ENCODE measurements around the gene FHOD3. TPM values are rescaled to one million over a fixed set of nuclear protein-coding genes. Genes with fewer than 3 reads are reported as not detected.

The FHOD3 gene
- total RNA-seq, 4 donors from 2014 or later = 0.26 to 13.8 (median 4.9) TPM; not detected in 1

GRCh38 chr18:36536426-36536825 lies 238.9 kb downstream of the FHOD3 start:
- intact Hi-C loops (cut with DNase I; ENCODE audit: low total_unique reads) = no loop called here
- Histone ChIP-seq H3K27ac (no peak overlapping the region), H3K9me3 (no peaks in the 10 kb centered on the region), H3K4me1 (no peaks in the 10 kb centered on the region), H3K4me3 (no peak overlapping the region), H3K36me3 (no peaks in the 10 kb centered on the region), H3K27me3 (no peaks in the 10 kb centered on the region)
- DNase-seq = no peak
- TF ChIP-seq POLR2A (IDR thresholded peaks at IDR 0.05) = no peak
- TF ChIP-seq, protein P1, sequence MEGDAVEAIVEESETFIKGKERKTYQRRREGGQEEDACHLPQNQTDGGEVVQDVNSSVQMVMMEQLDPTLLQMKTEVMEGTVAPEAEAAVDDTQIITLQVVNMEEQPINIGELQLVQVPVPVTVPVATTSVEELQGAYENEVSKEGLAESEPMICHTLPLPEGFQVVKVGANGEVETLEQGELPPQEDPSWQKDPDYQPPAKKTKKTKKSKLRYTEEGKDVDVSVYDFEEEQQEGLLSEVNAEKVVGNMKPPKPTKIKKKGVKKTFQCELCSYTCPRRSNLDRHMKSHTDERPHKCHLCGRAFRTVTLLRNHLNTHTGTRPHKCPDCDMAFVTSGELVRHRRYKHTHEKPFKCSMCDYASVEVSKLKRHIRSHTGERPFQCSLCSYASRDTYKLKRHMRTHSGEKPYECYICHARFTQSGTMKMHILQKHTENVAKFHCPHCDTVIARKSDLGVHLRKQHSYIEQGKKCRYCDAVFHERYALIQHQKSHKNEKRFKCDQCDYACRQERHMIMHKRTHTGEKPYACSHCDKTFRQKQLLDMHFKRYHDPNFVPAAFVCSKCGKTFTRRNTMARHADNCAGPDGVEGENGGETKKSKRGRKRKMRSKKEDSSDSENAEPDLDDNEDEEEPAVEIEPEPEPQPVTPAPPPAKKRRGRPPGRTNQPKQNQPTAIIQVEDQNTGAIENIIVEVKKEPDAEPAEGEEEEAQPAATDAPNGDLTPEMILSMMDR (IDR thresholded peaks at IDR 0.05) = no peak

- no peak for DNase-seq
- TF ChIP-seq POLR2A (IDR thresholded peaks at IDR 0.05) = no peak
- TF ChIP-seq, protein P1 (IDR thresholded peaks at IDR 0.05) = no peak
- intact Hi-C loops (cut with DNase I; ENCODE audit: low total_unique reads) = no loop called here
- H3K4me3 ChIP-seq = no peak overlapping the region
- H3K27ac ChIP-seq = no peak overlapping the region
- H3K9me3 ChIP-seq = no peaks in the 10 kb centered on the region
- H3K27me3 ChIP-seq = no peaks in the 10 kb centered on the region
- no peaks in the 10 kb centered on the region for H3K36me3 ChIP-seq
- H3K4me1 ChIP-seq = no peaks in the 10 kb centered on the region
These were observed 239.8 kb downstream of the FHOD3 start for GRCh38 chr18:36537289-36537688.

DNA sequence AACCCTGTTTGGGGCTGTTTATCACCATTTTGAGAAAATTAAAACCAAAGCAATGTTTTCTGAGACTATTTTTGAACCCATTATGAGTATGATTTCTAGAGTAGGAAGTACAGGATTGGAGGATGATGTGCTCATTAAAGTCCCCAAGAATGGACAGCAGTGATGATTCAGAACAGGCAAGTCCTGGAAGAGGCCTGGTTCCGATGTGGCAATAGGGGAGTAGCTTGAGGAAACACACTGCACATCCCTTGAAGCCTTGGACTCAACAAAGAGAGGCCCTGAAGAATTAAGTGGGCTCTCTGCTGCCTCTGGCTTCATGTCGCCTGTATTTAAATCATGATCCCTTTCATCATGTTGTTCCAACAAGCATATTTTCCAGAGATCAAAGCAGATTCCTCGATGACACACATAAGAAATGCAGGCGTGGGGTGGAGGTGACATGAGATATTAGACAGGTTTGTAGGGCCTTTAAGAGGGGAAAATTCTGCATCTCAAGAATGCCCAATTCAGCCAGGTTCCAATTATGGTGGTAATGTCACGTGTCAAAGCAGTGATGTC lies 242.2 kb downstream of the FHOD3 start:
- DNase-seq = no peak
- Histone ChIP-seq H3K9me3 (no peaks in the 10 kb centered on the region), H3K4me3 (no peak overlapping the region), H3K4me1 (no peaks in the 10 kb centered on the region), H3K36me3 (no peaks in the 10 kb centered on the region), H3K27ac (no peak overlapping the region), H3K27me3 (no peaks in the 10 kb centered on the region)
- no peak for TF ChIP-seq POLR2A (IDR thresholded peaks at IDR 0.05)
- TF ChIP-seq, protein P1 (IDR thresholded peaks at IDR 0.05) = no peak
- intact Hi-C loops (cut with DNase I; ENCODE audit: low total_unique reads) = no loop called here

GRCh38 chr18:36543030-36543429 lies 245.5 kb downstream of the FHOD3 start:
- Histone ChIP-seq H3K27ac (no peak overlapping the region), H3K4me3 (no peak overlapping the region), H3K9me3 (no peaks in the 10 kb centered on the region), H3K27me3 (no peaks in the 10 kb centered on the region), H3K4me1 (no peaks in the 10 kb centered on the region), H3K36me3 (no peaks in the 10 kb centered on the region)
- no peak for DNase-seq
- intact Hi-C loops (cut with DNase I; ENCODE audit: low total_unique reads) = no loop called here
- TF ChIP-seq POLR2A (IDR thresholded peaks at IDR 0.05) = no peak
- TF ChIP-seq, protein P1 (IDR thresholded peaks at IDR 0.05) = no peak

- DNase-seq = no peak
- no peak for TF ChIP-seq POLR2A (IDR thresholded peaks at IDR 0.05)
- TF ChIP-seq, protein P1 (IDR thresholded peaks at IDR 0.05) = no peak
- no peaks in the 10 kb centered on the region for H3K36me3 ChIP-seq
- intact Hi-C loops (cut with DNase I; ENCODE audit: low total_unique reads) = no loop called here
- no peak overlapping the region for H3K4me3 ChIP-seq
- H3K9me3 ChIP-seq = no peaks in the 10 kb centered on the region
- no peaks in the 10 kb centered on the region for H3K4me1 ChIP-seq
- H3K27me3 ChIP-seq = no peaks in the 10 kb centered on the region
- no peak overlapping the region for H3K27ac ChIP-seq
These were observed 246.6 kb downstream of the FHOD3 start for GRCh38 chr18:36543991-36544725.

Measured in uterus (tissue), 4 donors.